ENCODE results near the gene CHRNA7. TPM values are rescaled to one million over a fixed set of nuclear protein-coding genes. Genes with fewer than 3 reads are reported as not detected.

Gene CHRNA7
- polyA plus RNA-seq (ENCODE audit: insufficient read length in 4 of 4): 10 to 100 TPM; 11.1 to 21.1 (median 12.8) TPM

- peak in 2 of 4 donors; percentile 43 to 45 for DNase-seq (ENCODE audit: low read depth in 4 of 4, low spot score in 3 of 4)
Observed at GRCh38 chr15:32029862-32030781, at the start of gene CHRNA7. Gene CHRNA7, plus strand, starts transcription at chr15:32030515. Its CDS starts 80 bp downstream, at chr15:32030595.

- DNase-seq (ENCODE audit: low read depth in 4 of 4, low spot score in 3 of 4): no peak
Observed at GRCh38 chr15:31985607-31986006, 44.7 kb upstream of the CHRNA7 start.

GRCh38 chr15:31993062-31993461, 37.3 kb upstream of the CHRNA7 start:
- DNase-seq (ENCODE audit: low read depth in 4 of 4, low spot score in 3 of 4): no peak

DNA sequence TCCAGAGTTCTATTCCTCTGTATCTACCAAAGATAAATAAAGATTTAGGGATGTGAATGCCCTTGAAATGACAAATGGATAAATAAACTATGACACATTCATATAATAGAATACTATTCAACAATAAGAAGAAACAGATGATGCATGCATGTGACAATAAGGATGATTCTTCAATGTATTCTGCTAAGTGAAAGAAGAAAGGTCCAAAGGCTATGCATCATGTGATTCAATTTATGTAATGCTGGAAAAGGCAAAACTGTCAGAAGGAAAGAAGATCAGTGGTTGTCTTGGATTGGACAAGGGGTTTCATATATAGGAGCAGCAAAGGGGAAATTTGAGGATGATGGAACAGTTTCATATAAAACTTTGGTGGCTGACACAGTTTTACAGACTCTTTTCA, 32.6 kb upstream of the CHRNA7 start:
- no peak for DNase-seq (ENCODE audit: low read depth in 4 of 4, low spot score in 3 of 4)

DNA sequence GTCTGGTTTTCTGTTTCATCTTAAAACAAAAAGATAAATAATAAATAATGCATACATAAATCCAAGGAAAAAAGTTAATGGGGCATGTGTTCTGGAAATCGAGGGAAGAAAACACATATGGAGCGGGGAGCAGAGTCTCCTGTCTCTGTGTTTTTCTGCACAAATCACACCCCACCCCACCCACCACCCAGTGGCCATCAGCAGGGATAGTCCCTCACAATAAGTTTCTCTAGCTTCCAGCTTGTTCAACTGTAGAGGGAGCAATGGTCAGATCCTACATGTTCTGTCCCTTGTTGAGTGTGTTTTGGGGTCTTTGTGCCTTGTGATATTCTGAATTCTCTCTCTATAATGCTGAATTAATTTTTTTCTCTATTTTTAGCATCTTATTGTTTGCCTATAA, 26.8 kb upstream of the CHRNA7 start:
- no peak for DNase-seq (ENCODE audit: low read depth in 4 of 4, low spot score in 3 of 4)

DNA sequence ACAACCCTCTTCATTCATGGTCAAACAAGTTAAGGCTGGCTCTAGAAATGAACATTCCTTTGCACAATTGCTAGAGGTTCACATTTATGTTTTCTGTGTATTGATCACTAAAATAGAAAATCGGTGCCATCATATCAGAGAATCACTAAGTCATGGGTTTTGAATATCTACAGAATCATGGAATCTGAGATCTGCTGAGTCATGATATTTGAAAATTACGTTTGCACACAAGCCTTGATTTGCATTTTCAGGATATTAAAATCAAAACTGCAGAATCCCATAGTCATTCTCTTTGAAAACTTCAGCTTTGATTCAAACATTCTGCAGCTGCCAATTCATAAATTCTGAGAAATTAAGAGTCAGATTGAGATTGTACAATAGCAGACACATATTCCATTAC, 26.1 kb upstream of the CHRNA7 start:
- DNase-seq (ENCODE audit: low read depth in 4 of 4, low spot score in 3 of 4): no peak

DNA sequence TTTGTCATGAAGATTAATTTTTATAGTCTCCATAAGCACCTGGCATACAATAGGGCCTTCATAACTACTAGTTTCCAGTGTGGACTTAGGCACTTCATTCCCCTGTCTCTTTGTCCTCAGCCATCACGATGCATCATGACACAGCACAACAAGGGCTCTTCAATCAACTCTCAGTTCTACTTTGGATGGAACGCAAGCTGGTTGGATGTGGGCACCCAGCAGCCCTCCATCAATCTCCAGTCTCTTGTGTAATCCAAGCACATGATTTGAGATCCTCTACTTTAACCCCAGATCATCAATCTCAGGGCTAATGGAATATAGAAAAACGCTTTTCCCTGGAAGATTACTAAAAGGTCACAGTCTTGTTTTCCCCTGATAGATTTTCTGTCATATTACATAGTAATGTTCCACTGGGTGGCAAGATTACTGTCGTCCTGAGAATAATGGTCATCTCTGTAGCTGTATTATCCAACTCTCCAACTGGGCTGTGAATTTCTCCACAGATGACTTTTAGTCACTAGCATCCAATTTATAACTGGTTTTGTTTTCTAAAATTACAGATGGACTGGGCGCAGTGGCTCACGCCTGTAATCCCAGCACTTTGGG, 22.9 kb upstream of the CHRNA7 start:
- no peak for DNase-seq (ENCODE audit: low read depth in 4 of 4, low spot score in 3 of 4)

GRCh38 chr15:32014953-32015352, 15.4 kb upstream of the CHRNA7 start:
- DNase-seq (ENCODE audit: low read depth in 4 of 4, low spot score in 3 of 4): no peak

GRCh38 chr15:32020156-32020555, 10.2 kb upstream of the CHRNA7 start:
- no peak for DNase-seq (ENCODE audit: low read depth in 4 of 4, low spot score in 3 of 4)

GRCh38 chr15:32028921-32029320, 1.4 kb upstream of the CHRNA7 start:
- peak in 1 of 4 donors; percentile 16 for DNase-seq (ENCODE audit: low read depth in 4 of 4, low spot score in 3 of 4)

- DNase-seq (ENCODE audit: low read depth in 4 of 4, low spot score in 3 of 4): peak in 3 of 4 donors; percentile 35 to 47 (median 47)
Observed at GRCh38 chr15:32029409-32029861, 880 bp upstream of the CHRNA7 start.

GRCh38 chr15:32030795-32031194, 480 bp downstream of the CHRNA7 start:
- DNase-seq (ENCODE audit: low read depth in 4 of 4, low spot score in 3 of 4): no peak

- DNase-seq (ENCODE audit: low read depth in 4 of 4, low spot score in 3 of 4): no peak
Observed at GRCh38 chr15:32033186-32033890, 3.0 kb downstream of the CHRNA7 start.

DNA sequence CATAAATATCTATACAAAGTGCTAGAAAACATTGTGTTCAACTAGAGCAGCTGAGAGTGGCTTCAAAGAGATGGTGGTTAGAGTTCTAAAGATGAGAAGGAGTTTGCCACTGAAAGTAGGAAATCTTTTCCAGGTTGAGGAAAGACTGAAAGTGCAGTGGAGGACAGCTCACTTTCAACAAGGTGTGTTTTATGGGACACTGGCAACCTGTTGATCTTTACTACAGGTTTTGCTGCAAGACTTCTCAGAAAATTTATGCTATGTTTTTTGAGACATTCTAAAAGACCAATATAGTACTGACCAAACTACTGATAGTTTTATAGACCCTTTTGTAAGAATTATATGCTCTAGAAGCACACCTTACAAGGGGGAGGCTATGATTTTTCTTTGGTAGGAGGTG, 3.8 kb downstream of the CHRNA7 start:
- no peak for DNase-seq (ENCODE audit: low read depth in 4 of 4, low spot score in 3 of 4)

DNA sequence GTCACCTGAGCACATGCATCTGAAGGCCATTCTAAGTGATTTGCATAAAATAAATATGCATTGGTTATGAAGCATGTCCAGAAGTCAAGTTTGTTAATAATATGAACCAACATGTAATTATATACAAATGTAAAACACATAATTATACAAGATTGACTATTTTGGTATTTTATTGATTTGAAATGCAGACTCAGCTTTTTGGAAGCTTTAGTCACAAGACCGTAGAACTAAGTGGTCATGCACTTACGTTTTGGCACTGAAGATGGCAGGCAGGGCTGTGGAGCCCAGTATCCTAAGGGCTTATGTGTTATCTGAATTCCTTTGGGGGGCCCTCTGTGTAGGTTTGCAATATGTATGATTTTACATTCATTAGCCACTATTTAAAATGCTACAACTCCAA, 5.0 kb downstream of the CHRNA7 start:
- DNase-seq (ENCODE audit: low read depth in 4 of 4, low spot score in 3 of 4): no peak

DNA sequence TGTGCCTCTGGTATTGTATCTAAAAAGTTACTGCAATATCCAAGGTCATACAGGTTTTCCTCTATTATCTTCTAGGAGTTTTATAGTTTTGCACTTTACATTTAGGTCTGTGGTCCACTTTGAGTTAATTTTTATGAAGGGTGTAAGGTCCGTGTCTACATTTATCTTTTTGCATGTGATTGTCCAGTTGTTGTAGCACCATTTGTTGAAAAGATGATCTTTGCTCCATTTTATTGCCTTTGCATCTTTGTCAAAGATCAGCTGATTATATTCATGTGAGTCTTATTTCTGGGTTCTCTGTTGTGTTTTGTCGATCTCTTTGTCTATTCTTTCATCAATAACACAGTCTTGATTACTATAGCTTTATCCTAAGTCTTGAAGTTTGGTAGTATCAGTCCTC, 6.7 kb downstream of the CHRNA7 start:
- no peak for DNase-seq (ENCODE audit: low read depth in 4 of 4, low spot score in 3 of 4)

GRCh38 chr15:32041294-32041693, 11.0 kb downstream of the CHRNA7 start:
- DNase-seq (ENCODE audit: low read depth in 4 of 4, low spot score in 3 of 4): no peak

- no peak for DNase-seq (ENCODE audit: low read depth in 4 of 4, low spot score in 3 of 4)
Observed at GRCh38 chr15:32042269-32042972, 12.1 kb downstream of the CHRNA7 start.

GRCh38 chr15:32053719-32054118, 23.4 kb downstream of the CHRNA7 start:
- DNase-seq (ENCODE audit: low read depth in 4 of 4, low spot score in 3 of 4): peak in 1 of 4 donors; percentile 30

DNA sequence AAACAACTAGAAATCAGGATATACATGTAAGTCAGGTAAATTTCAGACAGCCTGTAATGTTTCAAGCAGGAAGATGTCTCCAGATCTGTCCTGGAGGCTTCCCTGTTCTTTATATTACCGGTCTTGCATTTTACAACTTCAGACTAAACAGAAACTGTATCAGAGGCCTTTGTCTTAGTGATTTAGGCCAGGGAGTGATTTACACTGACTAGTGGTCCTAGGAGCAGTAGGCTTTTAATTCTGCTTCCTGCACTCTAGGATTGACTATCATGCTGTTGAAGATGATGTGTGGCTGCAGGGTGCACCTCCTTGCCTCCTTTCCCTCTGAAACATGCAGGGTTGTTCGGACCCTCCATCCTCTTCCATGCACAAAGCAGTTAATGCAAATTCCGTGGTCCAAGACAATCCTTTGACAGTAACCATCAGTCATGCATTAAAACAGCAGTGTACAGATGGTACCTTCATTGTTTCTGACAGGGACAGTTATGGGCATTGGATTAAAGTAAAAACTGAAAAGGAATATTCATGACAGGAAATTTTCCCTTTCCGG, 27.6 kb downstream of the CHRNA7 start:
- DNase-seq (ENCODE audit: low read depth in 4 of 4, low spot score in 3 of 4): no peak
